Neural crest cell (in vitro differentiated cells): ENCODE data around the gene SLC39A11. TPM values are rescaled to one million over a fixed set of nuclear protein-coding genes. Genes with fewer than 3 reads are reported as not detected.
"Not testable (repeated sequence)": the region's sequence is repeated elsewhere in the genome, so short reads cannot be mapped to it uniquely, and the experiment has no call there.

ENCODE experiments used
- DNase-seq: peaks from one replicate; pipeline ENCODE4 v3.0.0; 2021; ENCODE audit warnings: low read depth, mixed read lengths, low spot score
- H3K27ac Mint-ChIP-seq: one replicate; pipeline ENCODE4 v1.8.0; 2021; ENCODE audit warnings: mild to moderate bottlenecking, mixed read lengths; ENCODE audit not compliant: unreplicated experiment
- H3K27me3 Mint-ChIP-seq: 2 replicates; pipeline ENCODE4 v1.8.0; 2021; ENCODE audit warnings: low read depth, mild to moderate bottlenecking, mixed read lengths
- H3K36me3 Mint-ChIP-seq: 2 replicates; pipeline ENCODE4 v1.8.0; 2021; ENCODE audit warnings: low read depth, mild to moderate bottlenecking, mixed read lengths
- H3K4me1 Mint-ChIP-seq: 2 replicates; pipeline ENCODE4 v1.8.0; 2021; ENCODE audit warnings: mixed read lengths
- H3K4me3 Mint-ChIP-seq: one replicate; pipeline ENCODE4 v1.8.0; 2021; ENCODE audit warnings: mild to moderate bottlenecking, mixed read lengths
- H3K9me3 Mint-ChIP-seq: 2 replicates; pipeline ENCODE4 v1.8.0; 2021; ENCODE audit warnings: mixed read lengths
- total RNA-seq: library from RNA; stranded (reverse); gene quantifications from 2 replicates; pipeline ENCODE4 v1.2.1, GENCODE V29; 2021
- TF ChIP-seq, protein P1 (sequence below): fragments of 200-600 bp; sonication (generic); conservative IDR thresholded peaks from 2 replicates; pipeline ENCODE4 v1.5.0; 2021; ENCODE audit warnings: antibody characterized with exemption, mild to moderate bottlenecking

Gene SLC39A11
- total RNA-seq, 1 donor from 2014 or later = 11.3 TPM

DNA sequence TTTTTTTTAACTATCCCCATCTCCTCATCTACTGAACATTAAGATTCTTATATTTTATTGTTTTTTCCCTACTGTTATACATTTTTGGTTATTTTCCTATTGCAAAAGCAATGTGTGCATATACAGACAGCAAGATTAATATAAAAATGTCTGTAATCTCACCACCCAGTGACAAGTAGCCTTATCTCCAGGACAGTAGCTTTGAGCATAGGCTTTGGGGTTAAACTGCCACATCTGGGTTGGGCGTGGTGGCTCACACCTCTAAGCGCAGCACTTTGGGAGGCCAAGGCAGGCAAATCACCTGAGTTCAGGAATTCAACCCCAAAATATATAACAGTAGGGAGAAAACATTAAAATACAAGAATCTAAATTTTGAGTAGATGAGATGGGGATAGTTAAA is 44.9 kb upstream of the SLC39A11 start:
- Mint-ChIP-seq H3K27me3 (peaks cover 5% of the 10 kb centered on the region), H3K36me3 (no peaks in the 10 kb centered on the region), H3K4me3 (no peak overlapping the region), H3K9me3 (peaks cover 2% of the 10 kb centered on the region), H3K4me1 (no peaks in the 10 kb centered on the region), H3K27ac (no peak overlapping the region)
- DNase-seq = no peak
- TF ChIP-seq, protein P1, sequence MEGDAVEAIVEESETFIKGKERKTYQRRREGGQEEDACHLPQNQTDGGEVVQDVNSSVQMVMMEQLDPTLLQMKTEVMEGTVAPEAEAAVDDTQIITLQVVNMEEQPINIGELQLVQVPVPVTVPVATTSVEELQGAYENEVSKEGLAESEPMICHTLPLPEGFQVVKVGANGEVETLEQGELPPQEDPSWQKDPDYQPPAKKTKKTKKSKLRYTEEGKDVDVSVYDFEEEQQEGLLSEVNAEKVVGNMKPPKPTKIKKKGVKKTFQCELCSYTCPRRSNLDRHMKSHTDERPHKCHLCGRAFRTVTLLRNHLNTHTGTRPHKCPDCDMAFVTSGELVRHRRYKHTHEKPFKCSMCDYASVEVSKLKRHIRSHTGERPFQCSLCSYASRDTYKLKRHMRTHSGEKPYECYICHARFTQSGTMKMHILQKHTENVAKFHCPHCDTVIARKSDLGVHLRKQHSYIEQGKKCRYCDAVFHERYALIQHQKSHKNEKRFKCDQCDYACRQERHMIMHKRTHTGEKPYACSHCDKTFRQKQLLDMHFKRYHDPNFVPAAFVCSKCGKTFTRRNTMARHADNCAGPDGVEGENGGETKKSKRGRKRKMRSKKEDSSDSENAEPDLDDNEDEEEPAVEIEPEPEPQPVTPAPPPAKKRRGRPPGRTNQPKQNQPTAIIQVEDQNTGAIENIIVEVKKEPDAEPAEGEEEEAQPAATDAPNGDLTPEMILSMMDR = no peak

DNA sequence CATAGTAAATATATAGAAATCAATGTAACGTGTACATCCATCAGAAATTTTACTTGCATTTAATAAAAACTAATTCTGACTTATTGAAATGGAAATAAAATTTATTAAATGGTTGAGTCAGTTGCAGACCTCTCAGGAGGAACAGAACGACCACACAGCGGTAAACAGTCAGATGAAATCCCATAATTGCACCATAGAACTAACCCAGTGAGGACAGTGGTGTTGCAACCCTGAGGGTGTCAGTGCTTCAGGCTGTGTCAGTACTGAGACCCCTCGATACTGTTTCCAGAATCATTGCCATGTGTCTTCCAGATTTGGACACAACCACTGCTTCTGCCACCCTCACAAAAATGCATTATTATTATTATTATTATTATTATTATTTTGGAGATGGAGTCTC is 43.3 kb upstream of the SLC39A11 start:
- TF ChIP-seq, protein P1 = no peak
- DNase-seq = no peak
- Mint-ChIP-seq H3K27ac (no peak overlapping the region), H3K36me3 (no peaks in the 10 kb centered on the region), H3K27me3 (peaks cover 5% of the 10 kb centered on the region), H3K4me3 (no peak overlapping the region), H3K4me1 (peaks cover 5% of the 10 kb centered on the region), H3K9me3 (peaks cover 6% of the 10 kb centered on the region)

GRCh38 chr17:73133911-73134649 is 41.6 kb upstream of the SLC39A11 start:
- no peak overlapping the region for H3K27ac Mint-ChIP-seq
- H3K27me3 Mint-ChIP-seq = peaks cover 3% of the 10 kb centered on the region
- peaks cover 5% of the 10 kb centered on the region for H3K4me1 Mint-ChIP-seq
- H3K9me3 Mint-ChIP-seq = peaks cover 6% of the 10 kb centered on the region
- no peaks in the 10 kb centered on the region for H3K36me3 Mint-ChIP-seq
- DNase-seq = no peak
- H3K4me3 Mint-ChIP-seq = no peak overlapping the region
- TF ChIP-seq, protein P1 = no peak

DNA sequence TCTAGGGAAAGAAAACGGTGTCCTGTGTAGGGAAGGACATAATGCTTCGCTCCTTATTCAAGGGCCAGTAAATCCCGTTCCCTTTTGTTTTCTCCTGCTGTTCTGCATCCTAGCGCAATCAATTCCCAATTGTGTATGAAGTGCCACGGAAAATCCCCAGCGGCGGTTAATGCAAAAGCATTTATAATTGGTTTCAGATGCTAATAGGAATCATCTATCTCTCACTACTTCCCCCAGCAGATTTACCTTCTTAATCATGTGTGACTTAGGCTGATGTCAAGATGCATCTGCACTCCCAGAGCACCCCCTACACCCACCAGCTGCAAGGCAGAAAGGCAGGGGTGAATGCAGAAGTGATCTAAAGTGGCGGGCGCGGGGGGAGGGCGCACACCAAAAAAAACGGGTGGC is 39.6 kb upstream of the SLC39A11 start:
- TF ChIP-seq, protein P1 = no peak
- peaks cover 6% of the 10 kb centered on the region for H3K9me3 Mint-ChIP-seq
- peaks cover 5% of the 10 kb centered on the region for H3K4me1 Mint-ChIP-seq
- H3K36me3 Mint-ChIP-seq = no peaks in the 10 kb centered on the region
- H3K27ac Mint-ChIP-seq = no peak overlapping the region
- no peaks in the 10 kb centered on the region for H3K27me3 Mint-ChIP-seq
- no peak overlapping the region for H3K4me3 Mint-ChIP-seq
- DNase-seq = no peak

GRCh38 chr17:73131439-73131838 is 39.0 kb upstream of the SLC39A11 start:
- H3K36me3 Mint-ChIP-seq, H3K27ac Mint-ChIP-seq, H3K27me3 Mint-ChIP-seq, H3K9me3 Mint-ChIP-seq, H3K4me1 Mint-ChIP-seq, DNase-seq, H3K4me3 Mint-ChIP-seq: not testable (repeated sequence)

DNA sequence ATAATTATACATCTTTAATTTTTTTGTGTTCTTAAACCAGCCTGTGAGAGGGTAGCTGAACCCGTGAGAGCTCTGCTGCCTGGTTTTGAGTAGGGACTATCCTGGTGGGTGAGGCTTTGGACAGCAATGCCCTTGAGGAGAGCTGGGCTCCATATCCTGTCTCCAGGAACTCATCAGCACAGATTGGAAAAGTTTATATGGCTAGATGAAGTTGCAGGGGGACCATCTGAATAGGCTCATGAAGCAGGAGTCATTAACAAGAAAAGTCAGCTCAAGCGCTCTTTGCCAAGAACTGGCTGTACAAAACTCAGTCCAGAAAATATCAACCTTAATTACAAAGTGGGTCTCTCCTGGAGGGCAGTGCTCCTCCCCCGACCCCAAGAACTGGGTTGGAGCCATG is 38.5 kb upstream of the SLC39A11 start:
- Mint-ChIP-seq H3K9me3 (peaks cover 6% of the 10 kb centered on the region), H3K27ac (no peak overlapping the region), H3K27me3 (no peaks in the 10 kb centered on the region), H3K36me3 (no peaks in the 10 kb centered on the region), H3K4me3 (no peak overlapping the region), H3K4me1 (peaks cover 5% of the 10 kb centered on the region)
- TF ChIP-seq, protein P1 = no peak
- no peak for DNase-seq
